Measurements from ENCODE around the gene CTNNBL1. TPM values are rescaled to one million over a fixed set of nuclear protein-coding genes. Genes with fewer than 3 reads are reported as not detected.

CTNNBL1 gene
- total RNA-seq, 4 donors from 2014 or later: 35.9 to 53.1 (median 39.2) TPM

- TF ChIP-seq CTCF (IDR thresholded peaks at IDR 0.05; ENCODE audit: low read depth): no peak
These were observed 208.0 kb downstream of the CTNNBL1 start for GRCh38 chr20:37901654-37902503.

DNA sequence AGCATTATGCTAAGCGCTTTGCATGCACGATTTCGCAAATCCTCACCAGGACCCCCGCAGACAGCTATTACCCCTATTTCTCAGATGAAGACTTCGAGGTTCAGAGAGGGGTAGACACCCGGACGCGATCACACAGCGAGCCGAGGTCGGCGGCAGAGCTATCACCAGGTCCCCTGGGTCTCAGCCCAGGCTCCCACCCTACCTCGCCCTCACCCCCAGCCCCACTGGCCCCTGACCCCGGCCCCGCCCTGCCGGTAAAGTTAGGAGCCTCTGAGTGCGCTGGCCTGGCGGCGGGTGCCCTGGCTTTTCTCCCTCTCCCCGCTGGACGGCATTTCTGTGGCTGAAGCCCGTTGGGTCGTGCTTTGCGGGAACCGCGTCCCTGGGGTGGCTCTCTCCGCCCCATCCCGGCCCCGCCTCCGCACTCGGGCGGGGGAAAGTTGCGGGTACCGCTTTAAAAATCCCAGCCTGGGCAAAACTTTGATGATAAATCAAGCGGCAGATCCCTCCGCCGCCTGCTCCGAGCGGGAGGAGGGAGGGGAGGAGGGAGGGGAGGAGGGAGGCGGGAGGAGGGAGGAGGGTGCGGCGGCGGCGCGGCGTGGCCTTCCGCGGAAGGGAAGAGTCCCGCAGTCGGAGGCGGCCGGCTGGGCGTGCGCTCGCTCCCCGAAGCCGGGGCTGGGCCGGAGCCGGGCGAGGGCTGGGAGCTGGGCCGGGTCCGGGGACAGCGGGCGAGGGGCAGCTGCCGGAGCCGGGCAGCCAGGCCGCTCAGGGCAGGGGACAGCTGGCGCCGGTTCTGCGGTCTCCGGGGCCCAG, 208.9 kb downstream of the CTNNBL1 start, which contains the start of gene VSTM2L:
Gene VSTM2L, plus strand, starts transcription at position 624 of the 810 bp plus-strand sequence. CDS start 224 bp downstream, outside the sequence.
- TF ChIP-seq CTCF (IDR thresholded peaks at IDR 0.05; ENCODE audit: low read depth): no peak

DNA sequence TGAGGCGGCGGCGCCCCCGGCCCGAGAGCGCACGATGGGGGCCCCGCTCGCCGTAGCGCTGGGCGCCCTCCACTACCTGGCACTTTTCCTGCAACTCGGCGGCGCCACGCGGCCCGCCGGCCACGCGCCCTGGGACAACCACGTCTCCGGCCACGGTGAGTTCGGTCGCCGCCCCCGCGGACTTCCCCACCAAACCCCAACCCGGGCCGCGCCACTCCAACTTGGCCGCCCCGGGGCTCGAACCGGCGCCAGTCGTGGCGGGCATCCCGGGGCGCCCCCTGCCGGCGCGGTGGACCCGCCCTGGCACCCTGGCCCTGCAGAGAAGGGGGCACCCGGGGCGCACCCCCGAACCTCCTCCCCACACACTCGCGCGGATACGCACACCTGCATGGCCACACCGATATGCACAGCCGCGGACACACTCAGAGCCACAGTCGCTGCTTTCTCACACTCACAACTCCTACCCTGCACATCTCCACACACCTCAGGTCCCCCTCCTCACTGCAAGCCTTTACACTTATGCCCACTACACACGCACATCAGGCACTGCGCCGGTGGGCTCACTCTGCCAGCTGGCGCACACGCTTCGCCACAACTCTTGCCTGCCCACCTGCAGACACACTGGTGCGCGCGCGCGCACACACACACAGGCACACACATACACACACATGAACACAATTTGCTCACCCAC, 209.6 kb downstream of the CTNNBL1 start:
- TF ChIP-seq CTCF (IDR thresholded peaks at IDR 0.05; ENCODE audit: low read depth): no peak

DNA sequence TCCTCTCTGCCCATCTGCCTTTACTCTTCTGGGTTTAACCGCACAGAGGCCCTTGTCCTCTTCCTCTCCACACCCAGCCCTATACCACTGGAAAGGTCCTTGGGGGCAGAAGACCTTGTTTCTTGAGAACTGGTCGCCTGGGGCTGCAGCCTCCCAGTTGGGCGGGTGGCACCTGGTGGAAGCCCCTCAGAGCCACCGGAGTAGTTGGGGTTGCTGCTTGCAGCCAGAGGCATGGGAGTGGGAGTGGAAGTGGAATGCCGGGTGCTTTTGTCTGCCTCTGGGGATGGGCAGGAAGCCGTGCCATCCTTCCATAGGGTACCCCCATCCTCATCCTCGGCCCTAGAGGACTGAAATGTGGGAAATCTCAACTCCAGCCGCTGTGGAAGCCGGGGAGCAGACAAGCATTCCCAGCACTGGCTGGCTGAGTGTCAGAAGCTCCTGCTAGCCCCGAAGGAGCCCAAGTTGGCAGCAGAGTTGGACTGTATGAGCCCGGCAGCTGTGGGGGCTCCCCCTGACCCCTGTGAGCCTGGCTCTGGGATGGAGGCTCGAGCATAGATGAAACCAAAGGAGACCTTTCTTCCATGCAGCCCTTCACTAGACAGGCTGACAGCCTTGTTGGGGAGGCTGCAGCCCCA, 210.3 kb downstream of the CTNNBL1 start:
- TF ChIP-seq CTCF (IDR thresholded peaks at IDR 0.05; ENCODE audit: low read depth): no peak

DNA sequence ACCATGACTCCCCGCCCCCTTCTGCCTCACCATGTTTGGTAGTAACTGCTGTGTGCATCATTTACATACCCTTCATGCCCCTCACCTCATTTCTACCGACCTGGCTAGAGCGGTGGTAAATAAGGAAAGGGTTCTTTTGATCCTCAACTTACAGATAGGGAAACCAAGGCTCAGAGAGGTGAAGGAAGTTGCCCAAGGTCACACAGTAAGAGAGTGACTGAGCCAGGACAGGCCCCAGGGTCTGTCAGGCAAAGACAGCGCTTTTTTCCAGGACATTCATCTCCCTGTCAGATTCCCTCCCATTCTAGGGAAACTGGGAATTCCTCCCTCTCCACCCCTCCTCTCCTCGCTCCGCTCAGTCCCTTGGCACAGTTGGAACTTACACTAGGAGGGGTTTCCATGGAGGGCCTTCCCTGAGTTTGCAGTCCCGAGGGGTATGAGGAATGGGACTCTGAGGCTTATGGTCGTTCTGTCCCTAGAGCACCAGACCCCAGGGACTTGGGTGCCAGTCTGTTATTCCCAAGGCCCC, 211.1 kb downstream of the CTNNBL1 start:
- no peak for TF ChIP-seq CTCF (IDR thresholded peaks at IDR 0.05; ENCODE audit: low read depth)

- TF ChIP-seq CTCF (IDR thresholded peaks at IDR 0.05; ENCODE audit: low read depth): no peak
These were observed 212.1 kb downstream of the CTNNBL1 start for GRCh38 chr20:37905671-37906613.

Data from subcutaneous adipose tissue (tissue), 4 donors.